Endothelial cell of umbilical vein (primary cell): Measurements from ENCODE around the gene TTC33. TPM values are rescaled to one million over a fixed set of nuclear protein-coding genes. Genes with fewer than 3 reads are reported as not detected.

ENCODE experiments used
- BruUV-seq: library from RNA; stranded (reverse); fragments of 400-500 nt; replicated peaks from 2 replicates; lab custom pipeline; 2021; lab: Mats Ljungman, UMichigan
- CTCF ChIA-PET: fragments of 300-600, 350-600 bp; sonication (Branson Sonifier 250); formaldehyde crosslinking; loops from one replicate; lab custom pipeline; 2021; ENCODE audit warnings: antibody characterized with exemption, inconsistent platforms; lab: Charles Lee
- POLR2A ChIA-PET: fragments of 300-600, 350-600 bp; sonication (Branson Sonifier 250); formaldehyde crosslinking; loops from one replicate; lab custom pipeline; 2021; ENCODE audit warnings: antibody characterized with exemption, inconsistent platforms; lab: Charles Lee
- DNase-seq: peaks from one replicate; pipeline ENCODE4 v3.0.0-alpha.2; 2011; ENCODE audit warnings: low read depth, low spot score
- FAIRE-seq: peaks from 2 replicates; lab custom pipeline; 2011; peaks lifted over from hg19 to GRCh38; lab: Jason Lieb, UNC
- H2AFZ ChIP-seq: 2 replicates; pipeline ENCODE4 v1.6.0; 2012; ENCODE audit warnings: low read depth, low read length, control low read depth, inconsistent platforms
- H3K27ac ChIP-seq: 2 replicates; pipeline ENCODE4 v1.5.1; 2011; ENCODE audit warnings: low read depth, mild to moderate bottlenecking, control low read depth, low read length, moderate library complexity; ENCODE audit not compliant: insufficient read depth
- H3K27me3 ChIP-seq, 2 experiments: 2 replicates each; pipeline versions ENCODE4 v1.6.0 to v1.6.1; 2011; ENCODE audit warnings: low read length in 2 of 2, mixed read lengths in 1 of 2; ENCODE audit not compliant: control insufficient read depth in 2 of 2, insufficient read depth in 2 of 2
- H3K36me3 ChIP-seq, 2 experiments: 2 replicates in 1 of 2; 3 replicates in 1 of 2; pipeline ENCODE4 v1.5.1; 2011; ENCODE audit warnings: low read length in 2 of 2, mild to moderate bottlenecking in 1 of 2, moderate library complexity in 1 of 2; ENCODE audit not compliant: control insufficient read depth in 2 of 2, insufficient read depth in 2 of 2; ENCODE audit errors: extremely low read depth in 1 of 2
- H3K4me1 ChIP-seq: 3 replicates; pipeline ENCODE4 v1.5.1; 2011; ENCODE audit warnings: mild to moderate bottlenecking, low read length; ENCODE audit not compliant: control insufficient read depth, insufficient read depth; ENCODE audit errors: extremely low read depth
- H3K4me2 ChIP-seq: 2 replicates; pipeline ENCODE4 v1.6.1; 2011; ENCODE audit warnings: low read length, control low read depth, mixed read lengths; ENCODE audit not compliant: insufficient read depth
- H3K4me3 ChIP-seq, 3 experiments: fragments of 200-600 bp in 1 of 3; sonication (generic), shearing (Covaris generic) in 1 of 3; replicated peaks in 1 of 3; 2 replicates each; pipeline ENCODE4 v1.5.1; 2011 to 2016; ENCODE audit warnings: control low read depth in 3 of 3, low read length in 3 of 3, mild to moderate bottlenecking in 2 of 3, inconsistent platforms in 1 of 3, low read depth in 1 of 3, moderate library complexity in 1 of 3; ENCODE audit not compliant: insufficient read depth in 1 of 3
- H3K79me2 ChIP-seq: 2 replicates; pipeline ENCODE4 v1.6.0; 2012; ENCODE audit warnings: low read length, inconsistent platforms; ENCODE audit not compliant: control insufficient read depth, insufficient read depth
- H3K9ac ChIP-seq: replicated peaks from 2 replicates; pipeline ENCODE3; 2011; ENCODE audit warnings: low read length, control low read depth; ENCODE audit not compliant: insufficient read depth; ENCODE audit errors: extremely low read depth
- H3K9me1 ChIP-seq: replicated peaks from 3 replicates; pipeline ENCODE4 v1.6.0; 2011; ENCODE audit warnings: mild to moderate bottlenecking, low read length; ENCODE audit not compliant: control insufficient read depth, insufficient read depth; ENCODE audit errors: extremely low read depth
- H3K9me3 ChIP-seq: replicated peaks from 2 replicates; pipeline ENCODE4 v1.5.1; 2012; ENCODE audit warnings: low read length, inconsistent platforms; ENCODE audit not compliant: control insufficient read depth, insufficient read depth
- H4K20me1 ChIP-seq: replicated peaks from 2 replicates; pipeline ENCODE3; 2011; ENCODE audit warnings: mild to moderate bottlenecking, low read length; ENCODE audit not compliant: control insufficient read depth, insufficient read depth; ENCODE audit errors: extremely low read depth
- CTCF ChIP-seq, 2 donors: IDR thresholded peaks; 1 replicate in 1 of 2; 2 replicates in 1 of 2; pipeline ENCODE4 v1.5.1; 2011; ENCODE audit warnings: low read length in 2 of 2, mild to moderate bottlenecking in 2 of 2, moderate library complexity in 2 of 2, control low read depth in 1 of 2, inconsistent platforms in 1 of 2, low read depth in 1 of 2; ENCODE audit not compliant: insufficient read depth in 1 of 2; ENCODE audit errors: extremely low read depth in 1 of 2
- EZH2 ChIP-seq: IDR thresholded peaks from 2 replicates; pipeline ENCODE4 v1.6.1; 2012; ENCODE audit warnings: borderline replicate concordance, low read depth, mild to moderate bottlenecking, moderate library complexity, low read length, inconsistent platforms; ENCODE audit not compliant: severe bottlenecking
- FOS ChIP-seq: IDR thresholded peaks from 2 replicates; pipeline ENCODE4 v1.6.1; 2011; ENCODE audit warnings: mild to moderate bottlenecking, low read length, moderate library complexity, borderline replicate concordance; ENCODE audit not compliant: insufficient read depth
- GATA2 ChIP-seq: IDR thresholded peaks from 2 replicates; pipeline ENCODE4 v1.7.0; 2011; ENCODE audit warnings: low read depth, mild to moderate bottlenecking, moderate library complexity, mixed read lengths, low read length; ENCODE audit not compliant: insufficient read length, insufficient read depth
- JUN ChIP-seq: IDR thresholded peaks from 2 replicates; pipeline ENCODE4 v1.6.1; 2011; ENCODE audit warnings: borderline replicate concordance, low read depth; ENCODE audit not compliant: insufficient read length, insufficient read depth
- MAX ChIP-seq: IDR thresholded peaks from 2 replicates; pipeline ENCODE4 v1.6.1; 2011; ENCODE audit not compliant: insufficient read depth, insufficient read length
- MYC ChIP-seq: IDR thresholded peaks from one replicate; pipeline ENCODE4 v1.6.1; 2011; ENCODE audit warnings: mild to moderate bottlenecking, low read depth, low read length
- POLR2A ChIP-seq: IDR thresholded peaks from 2 replicates; pipeline ENCODE4 v1.6.1; 2012; ENCODE audit warnings: low read depth, mild to moderate bottlenecking, control low read depth, low read length
- POLR2AphosphoS5 ChIP-seq: IDR thresholded peaks from 2 replicates; pipeline ENCODE4 v1.6.1; 2012; ENCODE audit warnings: low read depth, mild to moderate bottlenecking, control low read depth, low read length, moderate library complexity; ENCODE audit not compliant: insufficient read depth
- dilution Hi-C: fragments of 300-500 bp; cut with MboI; formaldehyde crosslinking; loops from one replicate; pipeline ENCODE4 v1.15.0; 2019; ENCODE audit warnings: low sequenced_read_pairs; ENCODE audit not compliant: extremely low pct_ligation_motif_present
- intact Hi-C: fragments of 100-400 bp; cut with micrococcal nuclease; formaldehyde crosslinking; loops from one replicate; pipeline ENCODE4 v1.10.0; 2022
- polyA plus RNA-seq, 4 experiments: library from polyadenylated mRNA; depleted of rRNA in 3 of 4; stranded (reverse) in 3 of 4; unstranded in 1 of 4; fragments of >200 nt; gene quantifications; 2 replicates each; pipeline versions ENCODE4 v1.2.1 to v1.2.3, GENCODE V29; 2011 to 2012; ENCODE audit warnings: missing spikeins in 1 of 4
- total RNA-seq: library from RNA; stranded (reverse); gene quantifications from 2 replicates; pipeline ENCODE4 v1.2.3, GENCODE V29; 2021

Gene TTC33
- total and polyA plus RNA-seq, 2 donors (not counting 3 experiments of a cell fraction or from before 2014, with no cell fraction given) = 2.2 to 11.7 TPM

GRCh38 chr5:40675396-40676133 lies 80.2 kb downstream of the TTC33 start:
- ChIA-PET POLR2A (no interaction called here), CTCF (no interaction called here)
- Histone ChIP-seq H3K36me3 (no peaks in the 10 kb centered on the region), H3K4me3 (no peak overlapping the region), H3K9me3 (no peaks in the 10 kb centered on the region), H3K9ac (no peak overlapping the region), H3K27ac (no peak overlapping the region), H3K4me2 (no peak overlapping the region), H3K4me1 (peaks cover 26% of the 10 kb centered on the region), H4K20me1 (no peaks in the 10 kb centered on the region), H3K27me3 (no peaks in the 10 kb centered on the region), H3K79me2 (peaks cover 27% of the 10 kb centered on the region), H3K9me1 (no peaks in the 10 kb centered on the region), H2AFZ (no peak overlapping the region)
- dilution Hi-C loops (no loop called here), intact Hi-C loops (loop anchor here (5.0 kb wide), 2 partner anchors 453 to 568 kb away; no protein-coding TSS in a partner anchor)
- BruUV-seq = no TSS peak
- no peak for TF ChIP-seq POLR2A
- no peak for TF ChIP-seq JUN
- no peak for TF ChIP-seq POLR2AphosphoS5
- TF ChIP-seq CTCF (IDR thresholded peaks at IDR 0.05; ENCODE audit: extremely low read depth in 1 of 2, insufficient read depth in 1 of 2, low read depth in 1 of 2, low read length in 2 of 2) = no peak
- TF ChIP-seq EZH2 = no peak
- TF ChIP-seq MAX = no peak
- no peak for TF ChIP-seq MYC
- no peak for TF ChIP-seq GATA2
- no peak for TF ChIP-seq FOS
- FAIRE-seq = no peak
- DNase-seq = no peak
